Measurements from ENCODE around the gene STXBP3. TPM values are rescaled to one million over a fixed set of nuclear protein-coding genes. Genes with fewer than 3 reads are reported as not detected.

STXBP3 gene
- total and polyA plus RNA-seq, 2 of the 8 experiments (the other 6 are each of a cell fraction or from before 2014, with no cell fraction given) = 6.0 to 38.5 TPM

DNA sequence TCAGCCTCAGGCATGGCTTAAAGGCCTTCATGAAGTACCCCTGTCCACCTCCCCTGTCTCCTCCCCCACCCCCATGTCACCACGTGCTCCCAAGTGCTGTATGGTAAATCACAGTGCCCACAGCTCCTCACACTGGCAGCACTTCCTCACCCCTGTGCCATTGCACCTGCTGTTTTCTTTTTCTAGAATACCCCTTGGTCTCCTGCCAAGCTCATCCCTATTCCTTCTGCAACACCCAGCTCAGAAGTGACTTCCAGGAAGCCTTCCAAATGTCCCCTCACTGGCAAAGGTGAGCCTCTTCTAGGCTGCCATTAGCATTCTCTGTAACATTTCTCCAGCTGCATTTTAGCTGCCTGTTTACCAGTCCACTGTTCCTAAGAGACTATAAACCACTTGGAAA, 101.0 kb downstream of the STXBP3 start (continued):
- no peak for TF ChIP-seq MAX (IDR thresholded peaks at IDR 0.05)
- no peak for TF ChIP-seq GTF2F1 (IDR thresholded peaks at IDR 0.05; ENCODE audit: borderline replicate concordance, low read depth, low read length)
- no peak for TF ChIP-seq KDM5A (IDR thresholded peaks at IDR 0.05; ENCODE audit: low read length)
